ENCODE measurements around the gene CENPH.

DNA sequence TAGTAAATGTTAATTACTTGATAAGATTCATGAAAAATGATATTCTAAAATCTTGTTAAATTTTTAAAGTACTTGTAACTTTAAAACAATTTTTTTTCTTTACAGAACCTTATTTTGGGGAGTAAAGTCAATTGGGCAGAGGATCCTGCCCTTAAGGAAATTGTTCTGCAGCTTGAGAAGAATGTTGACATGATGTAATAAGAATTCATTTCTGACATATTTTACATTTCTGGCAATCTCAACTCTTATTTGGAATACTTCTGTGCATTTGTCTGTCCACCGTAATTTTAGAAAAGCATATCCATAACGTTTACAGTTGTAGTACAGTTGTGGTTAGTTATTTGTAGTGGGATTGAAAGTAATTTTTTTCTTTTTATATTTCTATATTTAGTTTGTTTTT lies 20.2 kb downstream of the CENPH start:
- TF ChIP-seq, protein P1, sequence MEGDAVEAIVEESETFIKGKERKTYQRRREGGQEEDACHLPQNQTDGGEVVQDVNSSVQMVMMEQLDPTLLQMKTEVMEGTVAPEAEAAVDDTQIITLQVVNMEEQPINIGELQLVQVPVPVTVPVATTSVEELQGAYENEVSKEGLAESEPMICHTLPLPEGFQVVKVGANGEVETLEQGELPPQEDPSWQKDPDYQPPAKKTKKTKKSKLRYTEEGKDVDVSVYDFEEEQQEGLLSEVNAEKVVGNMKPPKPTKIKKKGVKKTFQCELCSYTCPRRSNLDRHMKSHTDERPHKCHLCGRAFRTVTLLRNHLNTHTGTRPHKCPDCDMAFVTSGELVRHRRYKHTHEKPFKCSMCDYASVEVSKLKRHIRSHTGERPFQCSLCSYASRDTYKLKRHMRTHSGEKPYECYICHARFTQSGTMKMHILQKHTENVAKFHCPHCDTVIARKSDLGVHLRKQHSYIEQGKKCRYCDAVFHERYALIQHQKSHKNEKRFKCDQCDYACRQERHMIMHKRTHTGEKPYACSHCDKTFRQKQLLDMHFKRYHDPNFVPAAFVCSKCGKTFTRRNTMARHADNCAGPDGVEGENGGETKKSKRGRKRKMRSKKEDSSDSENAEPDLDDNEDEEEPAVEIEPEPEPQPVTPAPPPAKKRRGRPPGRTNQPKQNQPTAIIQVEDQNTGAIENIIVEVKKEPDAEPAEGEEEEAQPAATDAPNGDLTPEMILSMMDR (IDR thresholded peaks at IDR 0.05) = no peak
- no peak for TF ChIP-seq EP300 (IDR thresholded peaks at IDR 0.05)
- TF ChIP-seq POLR2A (IDR thresholded peaks at IDR 0.05) = no peak
- TF ChIP-seq POLR2AphosphoS5 (IDR thresholded peaks at IDR 0.05) = no peak

Measured in sigmoid colon (tissue), 4 donors.